Measurements from ENCODE around the gene MYB. TPM values are rescaled to one million over a fixed set of nuclear protein-coding genes. Genes with fewer than 3 reads are reported as not detected.
A peak's percentile ranks its signal among the peaks of the same experiment; 100 is the strongest.

Gene MYB
- 10 to 100 TPM in 1 of 9 donors, 1 to 10 TPM in 3, under 1 TPM in 5; 0.14 to 11.8 (median 0.57) TPM for total RNA-seq
- 1 to 10 TPM in 1 of 3 donors, under 1 TPM in 2; 0.72 to 1.3 (median 0.75) TPM for polyA plus RNA-seq
- long read RNA-seq, donor 1 = 0 reads
- long read RNA-seq, donor 2 = 0 reads
- long read RNA-seq, donor 3 = 0 reads
- long read RNA-seq, donor 4, partial matches to known transcripts = 0 of 1 reads
- long read RNA-seq, donor 4, other reads (novel, unspliced or antisense) = 0 of 1 reads
- long read RNA-seq, donor 5, transcript MYB-205 (15 exons, 3,302 nt) = major isoform, 12 of 20 reads
- long read RNA-seq, donor 5, partial matches to known transcripts = 2 of 20 reads
- long read RNA-seq, donor 5, other reads (novel, unspliced or antisense) = 2 of 20 reads
- long read RNA-seq, donor 6 = 0 reads
- long read RNA-seq, donor 7, partial matches to known transcripts = 0 of 1 reads
- long read RNA-seq, donor 7, other reads (novel, unspliced or antisense) = 0 of 1 reads
- long read RNA-seq, donor 8, partial matches to known transcripts = 0 of 1 reads
- long read RNA-seq, donor 8, other reads (novel, unspliced or antisense) = 0 of 1 reads
- long read RNA-seq, donor 9 = 0 reads
- long read RNA-seq, donor 10 = 0 reads

- no peaks in the 10 kb centered on the region for H3K9me3 ChIP-seq (replicated peaks in 1 of 3)
- peaks cover under 1% of the 10 kb centered on the region for H3K27me3 ChIP-seq
- intact Hi-C loops (cut with DNase I) = no loop called here
- no peaks in the 10 kb centered on the region for H3K36me3 ChIP-seq (replicated peaks in 1 of 2)
- TF ChIP-seq POLR2A (IDR thresholded peaks at IDR 0.05) = no peak
- TF ChIP-seq CTCF (IDR thresholded peaks at IDR 0.05) = peak in 3 of 6 experiments; percentile 5 to 23 (median 23)
- H3K4me3 ChIP-seq = peak within 1 kb of the TSS in 3 of 4 donors; percentile 6 to 75 (median 38)
- 0 to 1% (median 0%) methylated on average over 25 to 75 of the region's 75 CpGs for WGBS, 4 donors
- no peak within 1 kb of the TSS for H3K27ac ChIP-seq
- H3K4me1 ChIP-seq (replicated peaks in 1 of 2) = peaks cover 22 to 28% of the 10 kb centered on the region in 2 donors
- peak in 5 of 7 donors; percentile 34 to 63 (median 42) for DNase-seq
These were observed at the start of gene MYB for GRCh38 chr6:135180542-135181332. MYB (plus strand) TSS chr6:135181308; CDS start chr6:135181514, 206 bp downstream.

GRCh38 chr6:135132776-135133175 lies 48.3 kb upstream of the MYB start:
- H3K4me1 ChIP-seq (replicated peaks in 1 of 2) = no peaks in the 10 kb centered on the region
- no peak overlapping the region for H3K4me3 ChIP-seq
- H3K27ac ChIP-seq = no peak overlapping the region
- H3K36me3 ChIP-seq (replicated peaks in 1 of 2) = no peaks in the 10 kb centered on the region
- WGBS, 4 donors = 83 to 90% (median 83%) methylated on average over 2 of the region's 2 CpGs
- intact Hi-C loops (cut with DNase I) = no loop called here
- H3K9me3 ChIP-seq (replicated peaks in 1 of 3) = no peaks in the 10 kb centered on the region
- no peak for TF ChIP-seq POLR2A (IDR thresholded peaks at IDR 0.05)
- no peak for DNase-seq
- no peaks in the 10 kb centered on the region for H3K27me3 ChIP-seq

GRCh38 chr6:135135835-135136234 lies 45.3 kb upstream of the MYB start:
- H3K4me3 ChIP-seq = no peak overlapping the region
- no peaks in the 10 kb centered on the region for H3K27me3 ChIP-seq
- no peak for DNase-seq
- H3K9me3 ChIP-seq (replicated peaks in 1 of 3) = no peaks in the 10 kb centered on the region
- H3K27ac ChIP-seq = no peak overlapping the region
- intact Hi-C loops (cut with DNase I) = no loop called here
- TF ChIP-seq CTCF (IDR thresholded peaks at IDR 0.05) = no peak
- no peak for TF ChIP-seq POLR2A (IDR thresholded peaks at IDR 0.05)
- H3K4me1 ChIP-seq (replicated peaks in 1 of 2) = no peaks in the 10 kb centered on the region
- 85 to 90% (median 89%) methylated on average over 4 of the region's 4 CpGs for WGBS, 4 donors
- no peaks in the 10 kb centered on the region for H3K36me3 ChIP-seq (replicated peaks in 1 of 2)

GRCh38 chr6:135137826-135138225 lies 43.3 kb upstream of the MYB start:
- TF ChIP-seq POLR2A (IDR thresholded peaks at IDR 0.05) (no peak), CTCF (IDR thresholded peaks at IDR 0.05) (no peak)
- Histone ChIP-seq H3K36me3 (replicated peaks in 1 of 2) (no peaks in the 10 kb centered on the region), H3K9me3 (replicated peaks in 1 of 3) (no peaks in the 10 kb centered on the region), H3K27ac (no peak overlapping the region), H3K4me1 (replicated peaks in 1 of 2) (no peaks in the 10 kb centered on the region), H3K4me3 (no peak overlapping the region), H3K27me3 (no peaks in the 10 kb centered on the region)
- 41 to 65% (median 57%) methylated on average over 1 of the region's 1 CpG for WGBS, 4 donors
- intact Hi-C loops (cut with DNase I) = no loop called here
- no peak for DNase-seq
